Measurements from ENCODE around the gene CDKN2B-AS1. TPM values are rescaled to one million over a fixed set of nuclear protein-coding genes. Genes with fewer than 3 reads are reported as not detected.

The CDKN2B-AS1 gene
- total RNA-seq, 1 experiment from 2014 or later: 0.24 TPM

DNA sequence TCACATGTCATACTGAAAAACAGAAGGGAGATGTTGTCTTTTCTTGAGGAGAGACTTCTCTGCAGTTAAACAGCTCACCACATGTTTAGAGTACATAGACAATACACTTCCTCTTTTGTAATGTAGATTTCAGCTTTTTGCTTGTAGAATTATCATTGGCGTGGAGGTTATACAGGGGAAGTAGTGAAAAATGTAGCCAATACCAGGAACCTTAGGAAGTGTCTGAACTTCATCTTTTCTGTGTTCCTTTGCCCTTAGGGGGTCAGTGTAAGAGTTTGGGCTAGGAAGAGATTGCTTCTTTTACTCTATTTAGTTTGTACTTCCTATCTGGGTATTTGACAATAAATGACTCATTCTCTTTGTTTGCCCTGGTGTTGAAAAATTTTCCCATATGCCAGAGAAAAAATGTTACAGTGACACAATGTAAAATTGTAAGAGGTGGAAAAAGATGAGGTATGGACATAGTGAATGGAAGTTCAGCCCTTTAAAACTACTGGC, 35.6 kb downstream of the CDKN2B-AS1 start (continued):
- TF ChIP-seq TCF7 (CRISPR knock-in tag; IDR thresholded peaks at IDR 0.05; ENCODE audit: low read depth): no peak
- TF ChIP-seq SMAD3 (CRISPR knock-in tag; IDR thresholded peaks at IDR 0.05; ENCODE audit: borderline replicate concordance): no peak
- no peak for TF ChIP-seq TEAD4 (CRISPR knock-in tag; IDR thresholded peaks at IDR 0.05)
- TF ChIP-seq ZNF263 (CRISPR knock-in tag; IDR thresholded peaks at IDR 0.05; ENCODE audit: low read depth): no peak
- TF ChIP-seq NFYB (CRISPR knock-in tag; conservative IDR thresholded peaks at IDR 0.05; ENCODE audit: low read depth): no peak

DNA sequence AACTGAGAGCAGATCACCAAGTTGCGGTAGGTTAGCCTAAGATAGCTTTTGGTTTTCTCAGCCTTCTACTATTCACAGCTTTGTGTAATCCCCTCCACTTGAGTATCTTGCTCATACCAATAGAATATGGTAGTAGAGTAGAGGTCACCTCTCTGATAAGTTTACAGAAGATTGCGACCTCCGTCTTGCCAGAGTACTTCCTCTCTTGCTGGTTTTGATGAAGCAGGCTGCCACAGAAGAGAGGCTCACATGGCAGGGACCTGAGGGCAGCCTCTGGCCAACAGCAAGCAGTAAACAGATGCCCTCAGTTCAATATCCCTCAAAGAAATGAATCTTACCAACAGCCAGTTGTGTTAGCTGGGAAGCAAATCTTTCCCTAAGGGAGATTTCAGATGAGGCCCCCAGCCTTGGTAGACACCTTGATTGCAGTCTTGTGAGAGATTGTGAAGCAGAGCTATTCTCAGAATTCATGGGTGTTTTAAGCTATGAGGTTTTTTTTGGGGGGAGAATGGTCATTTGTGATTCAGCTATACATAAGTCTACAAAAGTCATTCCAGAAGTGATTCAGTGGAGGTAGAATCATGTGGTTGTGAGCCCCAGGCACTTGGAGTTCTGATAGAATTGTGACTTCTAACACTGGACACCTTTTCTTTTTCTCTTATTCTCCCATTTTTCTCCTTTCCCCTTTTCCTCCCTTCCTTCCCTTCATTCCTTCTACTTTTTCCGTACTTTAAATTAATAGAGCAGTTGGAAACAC, 37.2 kb downstream of the CDKN2B-AS1 start:
- POLR2A ChIA-PET: no interaction called here
- Mint-ChIP-seq H3K27ac (no peak overlapping the region), H3K27me3 (ENCODE audit: low read depth) (no peaks in the 10 kb centered on the region), H3K4me1 (peaks cover 12% of the 10 kb centered on the region), H3K36me3 (no peaks in the 10 kb centered on the region), H3K9me3 (no peaks in the 10 kb centered on the region), H3K4me3 (no peak overlapping the region)
- CTCF ChIA-PET: interaction anchor here (1.0 to 1.1 kb wide), 2 partner anchors 23 to 87 kb away, joined by 4 to 5 read pairs; partner anchors contain the start of gene CDKN2B
- DNase-seq (ENCODE audit: low spot score) (no peak), ATAC-seq (no peak)
- no peak for TF ChIP-seq CREB1 (CRISPR knock-in tag; IDR thresholded peaks at IDR 0.05)
- TF ChIP-seq ATF1 (CRISPR knock-in tag; IDR thresholded peaks at IDR 0.05): no peak
- TF ChIP-seq ZBTB21 (CRISPR knock-in tag; IDR thresholded peaks at IDR 0.05; ENCODE audit: borderline replicate concordance): no peak
- no peak for TF ChIP-seq GTF2I (CRISPR knock-in tag; conservative IDR thresholded peaks at IDR 0.05)
- no peak for TF ChIP-seq ESRRA (CRISPR knock-in tag; IDR thresholded peaks at IDR 0.05; ENCODE audit: borderline replicate concordance)
- TF ChIP-seq SP1 (CRISPR knock-in tag; conservative IDR thresholded peaks at IDR 0.05): no peak
- TF ChIP-seq OVOL2 (CRISPR knock-in tag; IDR thresholded peaks at IDR 0.05; ENCODE audit: borderline replicate concordance): no peak
- TF ChIP-seq, protein P1, sequence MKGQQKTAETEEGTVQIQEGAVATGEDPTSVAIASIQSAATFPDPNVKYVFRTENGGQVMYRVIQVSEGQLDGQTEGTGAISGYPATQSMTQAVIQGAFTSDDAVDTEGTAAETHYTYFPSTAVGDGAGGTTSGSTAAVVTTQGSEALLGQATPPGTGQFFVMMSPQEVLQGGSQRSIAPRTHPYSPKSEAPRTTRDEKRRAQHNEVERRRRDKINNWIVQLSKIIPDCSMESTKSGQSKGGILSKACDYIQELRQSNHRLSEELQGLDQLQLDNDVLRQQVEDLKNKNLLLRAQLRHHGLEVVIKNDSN (CRISPR knock-in tag; IDR thresholded peaks at IDR 0.05): no peak
- no peak for TF ChIP-seq ZSCAN18 (CRISPR knock-in tag; IDR thresholded peaks at IDR 0.05)

GRCh38 chr9:22033012-22033630, 38.5 kb downstream of the CDKN2B-AS1 start:
- Mint-ChIP-seq H3K9me3 (no peaks in the 10 kb centered on the region), H3K4me3 (no peak overlapping the region), H3K36me3 (no peaks in the 10 kb centered on the region), H3K27ac (no peak overlapping the region), H3K4me1 (peaks cover 12% of the 10 kb centered on the region), H3K27me3 (ENCODE audit: low read depth) (no peaks in the 10 kb centered on the region)
- no peak for DNase-seq (ENCODE audit: low spot score)
- POLR2A ChIA-PET: no interaction called here
- CTCF ChIA-PET: no interaction called here
- no peak for ATAC-seq
- TF ChIP-seq JAZF1 (CRISPR knock-in tag; IDR thresholded peaks at IDR 0.05) (no peak), ZMAT4 (CRISPR knock-in tag; IDR thresholded peaks at IDR 0.05) (no peak), TCF7 (CRISPR knock-in tag; IDR thresholded peaks at IDR 0.05; ENCODE audit: low read depth) (no peak), RORB (CRISPR knock-in tag; IDR thresholded peaks at IDR 0.05) (no peak), SMAD3 (CRISPR knock-in tag; IDR thresholded peaks at IDR 0.05; ENCODE audit: borderline replicate concordance) (no peak), NR2C2 (CRISPR knock-in tag; IDR thresholded peaks at IDR 0.05) (no peak), TEAD4 (CRISPR knock-in tag; IDR thresholded peaks at IDR 0.05) (no peak), ERG (CRISPR knock-in tag; IDR thresholded peaks at IDR 0.05) (no peak), JUN (CRISPR knock-in tag; IDR thresholded peaks at IDR 0.05) (no peak)
- TF ChIP-seq, protein P1 (CRISPR knock-in tag; IDR thresholded peaks at IDR 0.05): no peak
- TF ChIP-seq, protein P2, sequence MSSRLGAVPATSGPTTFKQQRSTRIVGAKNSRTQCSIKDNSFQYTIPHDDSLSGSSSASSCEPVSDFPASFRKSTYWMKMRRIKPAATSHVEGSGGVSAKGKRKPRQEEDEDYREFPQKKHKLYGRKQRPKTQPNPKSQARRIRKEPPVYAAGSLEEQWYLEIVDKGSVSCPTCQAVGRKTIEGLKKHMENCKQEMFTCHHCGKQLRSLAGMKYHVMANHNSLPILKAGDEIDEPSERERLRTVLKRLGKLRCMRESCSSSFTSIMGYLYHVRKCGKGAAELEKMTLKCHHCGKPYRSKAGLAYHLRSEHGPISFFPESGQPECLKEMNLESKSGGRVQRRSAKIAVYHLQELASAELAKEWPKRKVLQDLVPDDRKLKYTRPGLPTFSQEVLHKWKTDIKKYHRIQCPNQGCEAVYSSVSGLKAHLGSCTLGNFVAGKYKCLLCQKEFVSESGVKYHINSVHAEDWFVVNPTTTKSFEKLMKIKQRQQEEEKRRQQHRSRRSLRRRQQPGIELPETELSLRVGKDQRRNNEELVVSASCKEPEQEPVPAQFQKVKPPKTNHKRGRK (CRISPR knock-in tag; IDR thresholded peaks at IDR 0.05; ENCODE audit: borderline replicate concordance): no peak
- TF ChIP-seq, protein P3, sequence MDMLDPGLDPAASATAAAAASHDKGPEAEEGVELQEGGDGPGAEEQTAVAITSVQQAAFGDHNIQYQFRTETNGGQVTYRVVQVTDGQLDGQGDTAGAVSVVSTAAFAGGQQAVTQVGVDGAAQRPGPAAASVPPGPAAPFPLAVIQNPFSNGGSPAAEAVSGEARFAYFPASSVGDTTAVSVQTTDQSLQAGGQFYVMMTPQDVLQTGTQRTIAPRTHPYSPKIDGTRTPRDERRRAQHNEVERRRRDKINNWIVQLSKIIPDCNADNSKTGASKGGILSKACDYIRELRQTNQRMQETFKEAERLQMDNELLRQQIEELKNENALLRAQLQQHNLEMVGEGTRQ (CRISPR knock-in tag; IDR thresholded peaks at IDR 0.05): no peak
- TF ChIP-seq, protein P4, sequence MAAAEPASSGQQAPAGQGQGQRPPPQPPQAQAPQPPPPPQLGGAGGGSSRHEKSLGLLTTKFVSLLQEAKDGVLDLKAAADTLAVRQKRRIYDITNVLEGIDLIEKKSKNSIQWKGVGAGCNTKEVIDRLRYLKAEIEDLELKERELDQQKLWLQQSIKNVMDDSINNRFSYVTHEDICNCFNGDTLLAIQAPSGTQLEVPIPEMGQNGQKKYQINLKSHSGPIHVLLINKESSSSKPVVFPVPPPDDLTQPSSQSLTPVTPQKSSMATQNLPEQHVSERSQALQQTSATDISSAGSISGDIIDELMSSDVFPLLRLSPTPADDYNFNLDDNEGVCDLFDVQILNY (CRISPR knock-in tag; IDR thresholded peaks at IDR 0.05): no peak
